ENCODE measurements around the gene CLEC2D.
"Not testable (repeated sequence)": the region's sequence is repeated elsewhere in the genome, so short reads cannot be mapped to it uniquely, and the experiment has no call there.

CLEC2D gene

DNA sequence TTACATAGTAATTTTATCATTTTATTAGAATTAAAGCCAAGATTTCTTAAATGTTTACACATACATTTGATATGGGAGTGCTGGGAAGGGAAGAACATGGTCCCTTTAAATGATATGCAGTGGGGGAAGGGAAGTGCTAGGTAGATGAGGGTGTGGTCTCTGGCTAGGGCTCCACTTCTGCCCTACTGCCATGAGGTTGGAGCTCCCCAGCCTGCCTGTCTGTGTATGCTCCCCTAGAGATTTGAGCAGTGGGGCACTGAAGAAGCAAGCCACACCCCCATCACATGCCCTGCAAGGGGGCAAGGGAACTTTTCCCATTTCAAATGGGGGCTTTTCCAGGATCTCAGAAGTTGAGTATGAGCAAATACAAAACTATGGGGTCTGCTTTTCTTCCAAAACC is 37.8 kb downstream of the CLEC2D start:
- no peak overlapping the region for H3K27ac ChIP-seq
- TF ChIP-seq, protein P1, sequence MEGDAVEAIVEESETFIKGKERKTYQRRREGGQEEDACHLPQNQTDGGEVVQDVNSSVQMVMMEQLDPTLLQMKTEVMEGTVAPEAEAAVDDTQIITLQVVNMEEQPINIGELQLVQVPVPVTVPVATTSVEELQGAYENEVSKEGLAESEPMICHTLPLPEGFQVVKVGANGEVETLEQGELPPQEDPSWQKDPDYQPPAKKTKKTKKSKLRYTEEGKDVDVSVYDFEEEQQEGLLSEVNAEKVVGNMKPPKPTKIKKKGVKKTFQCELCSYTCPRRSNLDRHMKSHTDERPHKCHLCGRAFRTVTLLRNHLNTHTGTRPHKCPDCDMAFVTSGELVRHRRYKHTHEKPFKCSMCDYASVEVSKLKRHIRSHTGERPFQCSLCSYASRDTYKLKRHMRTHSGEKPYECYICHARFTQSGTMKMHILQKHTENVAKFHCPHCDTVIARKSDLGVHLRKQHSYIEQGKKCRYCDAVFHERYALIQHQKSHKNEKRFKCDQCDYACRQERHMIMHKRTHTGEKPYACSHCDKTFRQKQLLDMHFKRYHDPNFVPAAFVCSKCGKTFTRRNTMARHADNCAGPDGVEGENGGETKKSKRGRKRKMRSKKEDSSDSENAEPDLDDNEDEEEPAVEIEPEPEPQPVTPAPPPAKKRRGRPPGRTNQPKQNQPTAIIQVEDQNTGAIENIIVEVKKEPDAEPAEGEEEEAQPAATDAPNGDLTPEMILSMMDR (IDR thresholded peaks at IDR 0.05): no peak
- TF ChIP-seq ZFX (IDR thresholded peaks at IDR 0.05; ENCODE audit: borderline replicate concordance): no peak

DNA sequence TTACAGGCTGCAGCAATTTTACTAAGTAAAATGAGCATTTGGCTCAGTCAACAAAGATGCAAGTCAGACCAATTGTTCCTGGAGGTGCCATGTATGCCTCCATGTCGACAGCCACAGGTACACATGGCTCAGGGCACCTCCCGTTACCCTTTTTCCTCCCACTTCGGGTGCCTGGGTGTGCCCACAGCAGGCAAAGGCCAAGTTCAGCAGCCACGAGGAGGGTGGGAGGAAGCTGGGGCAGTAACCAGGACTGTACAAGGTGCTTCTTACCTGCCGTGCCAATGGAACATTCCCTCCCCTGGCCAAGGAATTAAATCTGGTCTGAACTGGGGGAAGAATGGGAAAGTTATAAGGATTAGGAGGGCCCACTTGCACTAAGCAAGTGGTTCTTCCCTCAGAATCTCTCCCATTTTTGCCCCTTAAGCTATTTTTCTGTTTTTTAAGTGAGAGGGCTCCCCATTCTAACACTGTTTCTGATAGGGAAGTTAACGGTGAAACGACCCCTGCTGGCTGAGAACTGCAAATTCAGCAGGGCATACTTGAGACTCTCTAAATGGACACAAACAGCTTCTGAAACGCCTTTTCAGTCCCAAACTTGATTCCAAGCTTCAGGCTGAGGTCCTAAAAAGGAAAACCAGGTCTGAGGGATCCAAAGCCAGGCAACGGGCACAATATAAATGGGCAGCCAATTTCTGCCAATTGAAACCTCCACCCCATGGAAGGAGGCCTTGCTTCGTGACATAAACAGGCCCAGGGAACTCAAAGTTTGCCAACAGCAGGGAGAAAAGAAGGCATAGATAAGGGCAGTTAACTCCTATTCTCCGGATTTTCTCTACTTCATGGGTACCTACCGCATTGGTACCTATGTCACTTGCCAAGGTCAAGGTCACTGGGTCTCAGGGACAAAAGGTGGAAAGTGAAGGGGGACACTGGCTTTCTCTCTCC is 38.6 kb downstream of the CLEC2D start:
- no peak overlapping the region for H3K27ac ChIP-seq
- no peak for TF ChIP-seq ZFX (IDR thresholded peaks at IDR 0.05; ENCODE audit: borderline replicate concordance)
- TF ChIP-seq, protein P1 (IDR thresholded peaks at IDR 0.05): peak; percentile 94

DNA sequence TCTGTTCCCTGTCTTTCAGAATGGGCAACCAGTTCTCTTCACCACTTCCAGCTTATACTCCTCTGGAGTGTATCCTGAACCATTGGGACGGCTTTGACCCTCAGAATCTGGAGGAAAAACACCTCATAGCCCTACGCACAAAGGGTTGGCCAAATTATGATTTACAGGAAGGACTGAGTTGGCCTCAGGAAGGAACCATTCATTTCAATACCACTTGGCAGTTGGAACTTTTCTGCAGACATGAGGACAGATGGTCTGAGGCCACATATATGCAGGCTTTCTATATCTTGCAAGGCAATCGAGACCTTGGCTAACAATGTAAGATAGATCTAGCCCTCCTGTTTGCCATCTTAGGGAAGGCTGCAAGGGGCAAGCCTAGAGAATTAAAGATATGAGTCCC is 39.3 kb downstream of the CLEC2D start:
- H3K27ac ChIP-seq: no peak overlapping the region
- TF ChIP-seq, protein P1 (IDR thresholded peaks at IDR 0.05): no peak
- TF ChIP-seq ZFX (IDR thresholded peaks at IDR 0.05; ENCODE audit: borderline replicate concordance): no peak

DNA sequence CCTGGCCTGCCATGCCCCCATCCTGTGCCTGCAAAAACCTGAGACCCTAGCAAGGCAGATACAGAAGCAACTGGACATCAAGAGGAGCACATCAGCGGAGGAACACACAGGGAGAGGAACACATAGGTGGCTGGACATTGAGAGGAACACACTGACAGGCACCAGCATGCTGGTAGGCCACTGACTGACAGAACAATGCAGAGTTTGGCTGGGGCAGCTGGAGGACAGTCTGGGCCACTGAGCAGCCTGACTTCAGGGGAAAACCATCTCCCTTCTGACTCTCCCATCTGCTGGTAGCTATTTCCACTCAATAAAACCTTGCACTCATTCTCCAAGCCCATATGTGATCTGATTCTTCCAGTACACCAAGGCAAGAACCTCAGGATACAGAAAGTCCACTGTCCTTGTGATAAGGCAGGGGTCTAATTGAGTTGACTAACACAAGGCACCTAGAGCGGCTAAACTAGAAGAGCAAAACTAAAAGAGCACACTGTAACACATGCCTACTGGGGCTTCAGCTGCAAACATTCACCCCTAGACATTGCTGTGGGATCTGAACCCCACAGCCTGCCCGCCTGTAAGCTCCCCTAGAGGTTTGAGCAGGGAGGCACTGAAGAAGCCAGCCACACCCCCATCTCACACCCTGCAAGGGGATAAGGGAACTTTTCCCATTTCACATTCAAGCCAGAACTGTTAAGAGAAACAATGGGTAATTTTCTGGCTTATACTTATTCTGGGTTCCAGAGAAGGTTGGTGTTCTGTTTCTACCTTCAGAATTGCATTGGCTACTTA is 41.3 kb downstream of the CLEC2D start:
- TF ChIP-seq, protein P1 (IDR thresholded peaks at IDR 0.05): no peak
- TF ChIP-seq ZFX (IDR thresholded peaks at IDR 0.05; ENCODE audit: borderline replicate concordance): no peak
- no peak overlapping the region for H3K27ac ChIP-seq

DNA sequence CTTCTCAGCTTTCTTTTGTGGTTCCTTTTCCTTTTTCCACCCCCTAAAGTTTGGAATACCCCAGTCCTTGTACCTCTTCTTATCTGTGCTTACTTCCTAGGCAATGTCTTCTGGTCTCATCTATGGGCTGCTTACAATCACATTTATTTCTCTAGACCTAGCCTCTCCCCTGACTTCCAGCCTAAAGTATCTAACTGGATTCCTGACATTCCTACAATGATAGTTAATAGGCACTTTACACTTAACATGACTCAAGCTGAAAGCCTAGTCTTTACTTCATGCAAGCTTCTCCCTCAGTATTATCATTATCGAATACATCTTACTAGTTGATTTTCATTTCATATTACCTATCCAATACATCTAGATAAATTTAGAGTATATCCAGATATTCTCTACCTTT is 42.2 kb downstream of the CLEC2D start:
- H3K27ac ChIP-seq: no peak overlapping the region
- TF ChIP-seq, protein P1 (IDR thresholded peaks at IDR 0.05): no peak
- TF ChIP-seq ZFX (IDR thresholded peaks at IDR 0.05; ENCODE audit: borderline replicate concordance): no peak

DNA sequence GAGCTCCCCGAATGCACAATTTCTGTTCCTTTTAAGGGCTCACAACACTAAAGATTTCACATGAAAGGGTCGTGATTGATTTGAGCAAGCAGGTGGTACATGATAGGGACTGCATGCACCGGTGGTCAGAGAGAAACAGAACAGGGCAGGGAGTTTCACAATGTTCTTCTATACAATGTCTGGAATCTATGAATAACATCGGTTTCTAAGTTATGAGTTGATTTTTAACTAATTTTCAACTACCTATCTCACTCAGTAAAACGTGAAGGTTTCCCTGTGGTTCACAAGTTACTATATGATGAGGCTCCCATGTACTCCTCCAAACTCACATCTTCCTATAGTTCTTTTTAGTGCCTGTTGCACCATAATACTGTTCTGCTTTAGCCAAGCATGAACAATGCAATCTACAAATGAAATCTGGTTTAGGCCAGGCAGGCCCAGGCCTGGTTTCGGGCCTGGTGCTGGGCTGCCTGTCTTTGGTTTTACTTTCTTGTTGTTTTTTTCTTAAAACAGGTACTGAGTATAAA is 43.6 kb downstream of the CLEC2D start:
- not testable (repeated sequence) for H3K27ac ChIP-seq

DNA sequence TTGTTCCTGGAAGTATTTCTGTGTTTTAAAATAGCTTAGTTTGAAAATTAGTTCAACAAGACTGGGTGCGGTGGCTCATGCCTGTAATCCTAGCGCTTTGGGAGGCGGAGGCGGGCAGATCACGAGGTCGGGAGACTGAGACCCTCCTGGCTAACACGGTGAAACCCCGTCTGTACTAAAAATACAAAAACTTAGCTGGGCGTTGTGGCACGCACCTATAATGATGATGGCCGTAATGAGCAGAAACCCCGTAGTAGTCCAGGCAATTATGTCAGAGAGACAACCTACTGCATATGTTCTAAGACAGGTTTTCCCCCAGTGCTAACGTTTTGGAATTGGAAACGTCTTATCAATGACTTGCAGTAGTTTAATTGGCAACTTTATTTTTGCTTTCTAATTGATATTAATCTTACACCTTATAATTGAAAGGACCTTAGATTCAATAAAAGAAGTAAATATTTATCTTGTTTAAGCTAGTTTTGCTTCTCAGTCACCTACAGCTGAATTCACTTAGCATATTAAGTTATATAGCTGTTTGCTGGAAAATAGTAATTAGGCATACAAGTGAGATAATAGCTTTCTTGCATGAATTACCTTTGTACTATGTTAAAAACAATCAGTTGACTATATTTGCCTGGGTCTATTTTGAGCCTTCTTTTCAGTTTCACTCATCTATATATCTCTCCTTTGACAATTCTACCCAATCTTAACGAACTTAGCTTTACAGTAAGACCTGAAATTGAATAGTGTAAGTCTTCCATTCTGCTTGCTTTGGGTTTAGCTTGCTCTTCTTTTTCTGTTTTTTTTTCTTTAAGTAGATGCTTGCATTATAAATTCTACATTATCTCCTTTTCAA is 47.8 kb downstream of the CLEC2D start:
- TF ChIP-seq ZFX (IDR thresholded peaks at IDR 0.05; ENCODE audit: borderline replicate concordance): no peak
- TF ChIP-seq, protein P1 (IDR thresholded peaks at IDR 0.05): no peak
- no peak overlapping the region for H3K27ac ChIP-seq
